GM12864 (cell line): ENCODE measurements around the gene MYH10.

Experiments used
- DNase-seq: peaks from one replicate; pipeline ENCODE4 v3.0.0-alpha.2; 2011; ENCODE audit warnings: low read depth
- H3K4me3 ChIP-seq: 2 replicates; pipeline ENCODE4 v1.5.1; 2011; ENCODE audit warnings: mild to moderate bottlenecking, low read depth, low read length, control low read depth
- CTCF ChIP-seq: IDR thresholded peaks from 2 replicates; pipeline ENCODE4 v1.5.1; 2011; ENCODE audit warnings: low read depth, mild to moderate bottlenecking, moderate library complexity, low read length, control low read depth, inconsistent platforms; ENCODE audit errors: missing control alignments

Gene MYH10

GRCh38 chr17:8630227-8630801 is at the start of gene MYH10:
TSS of gene MYH10 (minus strand) at chr17:8630725. CDS start at chr17:8623246, 7,479 bp downstream.
- DNase-seq: no peak
- peak within 1 kb of the TSS; percentile 80 for H3K4me3 ChIP-seq
- TF ChIP-seq CTCF: no peak

GRCh38 chr17:8679126-8679525 is 48.6 kb upstream of the MYH10 start:
- no peak for TF ChIP-seq CTCF
- DNase-seq: no peak
- no peak overlapping the region for H3K4me3 ChIP-seq

GRCh38 chr17:8675306-8675705 is 44.8 kb upstream of the MYH10 start:
- DNase-seq: no peak
- H3K4me3 ChIP-seq: no peak overlapping the region
- no peak for TF ChIP-seq CTCF

DNA sequence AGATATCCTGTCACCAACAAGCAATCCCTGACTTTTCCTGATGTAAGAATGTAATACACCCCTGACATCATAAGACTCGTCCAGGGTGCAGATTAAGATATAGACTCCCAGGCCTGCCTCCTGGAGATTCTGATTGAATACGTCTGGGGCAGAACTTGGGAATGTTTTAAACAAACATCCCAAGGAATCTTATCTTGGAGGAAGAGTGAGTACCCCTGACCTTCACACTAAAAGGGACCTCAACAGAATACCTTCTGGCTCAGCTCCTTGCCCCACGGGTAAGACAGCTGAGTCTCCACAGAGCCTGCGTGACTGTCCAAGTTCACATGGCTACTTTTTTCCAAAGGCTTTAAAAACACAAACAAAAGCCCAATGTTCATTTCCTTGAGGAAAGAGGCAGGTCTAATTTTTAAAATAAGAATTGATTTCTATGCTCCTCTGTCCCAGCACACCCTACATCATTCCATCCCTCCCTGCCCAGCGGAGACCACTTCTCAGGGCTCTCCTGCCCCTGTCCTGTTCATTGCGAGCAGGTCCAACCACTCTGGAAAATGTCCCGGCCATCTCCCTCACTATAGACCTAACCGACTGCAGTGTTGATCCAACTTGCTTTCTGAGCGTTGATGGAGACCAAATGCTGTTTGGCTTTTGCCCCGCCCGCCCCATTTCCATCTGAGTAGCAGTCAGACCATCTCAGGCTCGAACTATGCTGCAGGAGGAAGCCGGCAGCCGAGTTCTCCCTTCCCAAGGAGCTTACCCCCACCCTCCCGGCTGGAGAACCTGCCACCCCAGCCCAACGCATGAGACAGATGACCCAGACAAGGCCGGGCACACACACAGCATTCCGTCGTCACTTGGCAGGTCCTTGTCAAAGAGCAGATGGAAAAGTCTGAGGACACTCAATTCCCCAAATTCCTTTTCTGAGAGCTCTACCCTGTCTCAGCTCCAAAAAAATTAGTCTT is 44.1 kb upstream of the MYH10 start:
- DNase-seq: no peak
- no peak overlapping the region for H3K4me3 ChIP-seq
- TF ChIP-seq CTCF: no peak

DNA sequence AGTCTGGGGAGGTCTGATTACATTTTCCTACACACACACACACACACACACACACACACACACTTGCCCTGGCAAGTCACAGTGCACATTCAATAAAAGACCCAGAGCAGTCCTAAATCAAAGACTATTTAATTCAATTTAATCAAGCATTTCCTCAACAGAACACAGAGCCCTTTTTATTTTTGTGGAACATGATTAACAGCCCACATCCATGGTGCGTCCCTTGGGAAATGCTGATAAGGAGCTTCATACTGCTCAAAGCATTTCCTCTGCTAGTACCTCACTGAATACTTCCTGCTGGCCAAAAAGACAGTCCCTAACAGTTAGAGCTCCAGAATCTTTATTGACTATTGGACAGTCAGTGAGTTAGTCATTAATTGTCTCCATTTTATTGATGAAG is 43.1 kb upstream of the MYH10 start:
- no peak overlapping the region for H3K4me3 ChIP-seq
- no peak for DNase-seq
- TF ChIP-seq CTCF: no peak

GRCh38 chr17:8672326-8672725 is 41.8 kb upstream of the MYH10 start:
- TF ChIP-seq CTCF: no peak
- no peak overlapping the region for H3K4me3 ChIP-seq
- no peak for DNase-seq
